Measurements from ENCODE around the gene GRIFIN.
"Not testable (repeated sequence)": the region's sequence is repeated elsewhere in the genome, so short reads cannot be mapped to it uniquely, and the experiment has no call there.

Gene GRIFIN

DNA sequence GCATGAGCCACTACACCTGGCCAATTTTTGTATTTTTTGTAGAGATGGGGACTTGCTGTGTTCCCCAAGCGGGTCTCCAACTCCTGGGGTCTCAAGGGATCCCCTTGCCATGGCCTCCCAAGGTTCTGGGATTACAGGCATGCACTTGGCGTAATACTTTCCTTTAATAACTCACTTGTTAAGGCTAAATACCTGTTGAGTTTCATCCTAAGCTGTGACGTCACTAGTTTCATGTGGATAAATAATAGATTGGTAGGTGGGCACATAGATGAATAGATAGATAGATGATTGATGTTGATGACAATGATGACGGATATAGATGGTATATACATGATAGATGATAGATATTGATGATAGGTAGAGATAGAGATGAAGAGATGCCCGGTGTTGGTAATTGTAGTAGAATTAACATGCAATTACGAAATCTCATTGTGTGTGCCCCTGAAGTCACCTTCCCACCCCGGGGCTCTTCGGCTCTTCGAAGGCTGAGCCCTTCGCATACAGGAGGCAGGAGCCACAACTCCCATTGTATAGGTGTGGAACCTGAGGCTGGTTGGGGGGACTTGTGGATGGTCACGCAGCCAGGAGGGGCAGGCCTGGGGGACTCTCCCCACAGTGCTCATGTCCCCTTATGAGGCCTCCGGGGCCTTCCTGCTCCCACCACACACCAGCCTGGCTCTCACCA is 2.6 kb downstream of the GRIFIN start:
- TF ChIP-seq, protein P1, sequence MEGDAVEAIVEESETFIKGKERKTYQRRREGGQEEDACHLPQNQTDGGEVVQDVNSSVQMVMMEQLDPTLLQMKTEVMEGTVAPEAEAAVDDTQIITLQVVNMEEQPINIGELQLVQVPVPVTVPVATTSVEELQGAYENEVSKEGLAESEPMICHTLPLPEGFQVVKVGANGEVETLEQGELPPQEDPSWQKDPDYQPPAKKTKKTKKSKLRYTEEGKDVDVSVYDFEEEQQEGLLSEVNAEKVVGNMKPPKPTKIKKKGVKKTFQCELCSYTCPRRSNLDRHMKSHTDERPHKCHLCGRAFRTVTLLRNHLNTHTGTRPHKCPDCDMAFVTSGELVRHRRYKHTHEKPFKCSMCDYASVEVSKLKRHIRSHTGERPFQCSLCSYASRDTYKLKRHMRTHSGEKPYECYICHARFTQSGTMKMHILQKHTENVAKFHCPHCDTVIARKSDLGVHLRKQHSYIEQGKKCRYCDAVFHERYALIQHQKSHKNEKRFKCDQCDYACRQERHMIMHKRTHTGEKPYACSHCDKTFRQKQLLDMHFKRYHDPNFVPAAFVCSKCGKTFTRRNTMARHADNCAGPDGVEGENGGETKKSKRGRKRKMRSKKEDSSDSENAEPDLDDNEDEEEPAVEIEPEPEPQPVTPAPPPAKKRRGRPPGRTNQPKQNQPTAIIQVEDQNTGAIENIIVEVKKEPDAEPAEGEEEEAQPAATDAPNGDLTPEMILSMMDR (IDR thresholded peaks at IDR 0.05; ENCODE audit: insufficient read depth, low read length, poor library complexity, severe bottlenecking): no peak
- DNase-seq (ENCODE audit: extremely low read depth, insufficient read length): no peak
- H3K36me3 ChIP-seq (ENCODE audit: control insufficient read depth, insufficient read depth, low read length): no peaks in the 10 kb centered on the region
- no peaks in the 10 kb centered on the region for H3K27me3 ChIP-seq (replicated peaks; ENCODE audit: control insufficient read depth, insufficient read depth, low read length)
- H3K4me3 ChIP-seq (replicated peaks; ENCODE audit: low read depth, low read length): no peak overlapping the region

DNA sequence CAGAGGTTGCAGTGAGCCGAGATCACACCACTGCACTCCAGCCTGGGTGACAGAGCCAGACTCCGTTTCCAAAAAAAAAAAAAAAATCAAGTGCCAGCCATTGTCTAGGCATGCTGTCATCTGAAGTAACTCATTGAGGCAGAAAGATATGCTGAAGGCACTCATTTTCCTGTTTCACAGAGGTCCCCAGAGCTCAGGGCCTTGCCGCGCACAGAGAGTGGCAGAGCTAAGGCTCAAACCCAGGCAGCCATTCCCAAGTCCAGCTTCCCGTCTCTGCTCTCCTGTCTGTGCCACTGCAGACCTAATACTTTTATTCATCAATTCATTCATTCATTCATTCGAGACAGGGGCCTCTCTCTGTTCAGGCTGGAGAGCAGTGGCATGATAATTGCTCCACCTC is 3.5 kb downstream of the GRIFIN start:
- TF ChIP-seq, protein P1 (IDR thresholded peaks at IDR 0.05; ENCODE audit: insufficient read depth, low read length, poor library complexity, severe bottlenecking): no peak
- no peak overlapping the region for H3K4me3 ChIP-seq (replicated peaks; ENCODE audit: low read depth, low read length)
- H3K27me3 ChIP-seq (replicated peaks; ENCODE audit: control insufficient read depth, insufficient read depth, low read length): no peaks in the 10 kb centered on the region
- DNase-seq (ENCODE audit: extremely low read depth, insufficient read length): no peak
- H3K36me3 ChIP-seq (ENCODE audit: control insufficient read depth, insufficient read depth, low read length): no peaks in the 10 kb centered on the region

- DNase-seq (ENCODE audit: extremely low read depth, insufficient read length): no peak
- no peak overlapping the region for H3K4me3 ChIP-seq (replicated peaks; ENCODE audit: low read depth, low read length)
- H3K27me3 ChIP-seq (replicated peaks; ENCODE audit: control insufficient read depth, insufficient read depth, low read length): no peaks in the 10 kb centered on the region
- no peaks in the 10 kb centered on the region for H3K36me3 ChIP-seq (ENCODE audit: control insufficient read depth, insufficient read depth, low read length)
- TF ChIP-seq, protein P1 (IDR thresholded peaks at IDR 0.05; ENCODE audit: insufficient read depth, low read length, poor library complexity, severe bottlenecking): no peak
Measured at GRCh38 chr7:2471396-2471795, 4.8 kb downstream of the GRIFIN start.

DNA sequence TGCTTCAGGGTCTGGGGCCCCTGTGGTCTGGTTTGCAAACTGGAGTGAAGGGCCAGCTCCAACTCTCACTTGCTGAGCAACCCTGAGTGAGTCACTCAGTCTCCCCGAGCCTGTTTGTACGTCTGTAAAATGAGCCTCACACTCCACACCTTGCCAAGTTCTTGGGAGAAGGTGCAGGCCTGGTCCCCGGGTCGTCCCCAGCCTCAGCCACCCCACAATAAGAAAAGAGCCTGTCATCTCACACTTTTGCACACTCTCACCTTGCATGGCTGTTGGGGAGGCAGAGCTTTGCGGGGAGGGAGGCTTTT is 5.2 kb downstream of the GRIFIN start:
- Histone ChIP-seq H3K36me3 (ENCODE audit: control insufficient read depth, insufficient read depth, low read length) (no peaks in the 10 kb centered on the region), H3K4me3 (replicated peaks; ENCODE audit: low read depth, low read length) (no peak overlapping the region), H3K27me3 (replicated peaks; ENCODE audit: control insufficient read depth, insufficient read depth, low read length) (no peaks in the 10 kb centered on the region)
- no peak for DNase-seq (ENCODE audit: extremely low read depth, insufficient read length)
- TF ChIP-seq, protein P1 (IDR thresholded peaks at IDR 0.05; ENCODE audit: insufficient read depth, low read length, poor library complexity, severe bottlenecking): no peak

DNA sequence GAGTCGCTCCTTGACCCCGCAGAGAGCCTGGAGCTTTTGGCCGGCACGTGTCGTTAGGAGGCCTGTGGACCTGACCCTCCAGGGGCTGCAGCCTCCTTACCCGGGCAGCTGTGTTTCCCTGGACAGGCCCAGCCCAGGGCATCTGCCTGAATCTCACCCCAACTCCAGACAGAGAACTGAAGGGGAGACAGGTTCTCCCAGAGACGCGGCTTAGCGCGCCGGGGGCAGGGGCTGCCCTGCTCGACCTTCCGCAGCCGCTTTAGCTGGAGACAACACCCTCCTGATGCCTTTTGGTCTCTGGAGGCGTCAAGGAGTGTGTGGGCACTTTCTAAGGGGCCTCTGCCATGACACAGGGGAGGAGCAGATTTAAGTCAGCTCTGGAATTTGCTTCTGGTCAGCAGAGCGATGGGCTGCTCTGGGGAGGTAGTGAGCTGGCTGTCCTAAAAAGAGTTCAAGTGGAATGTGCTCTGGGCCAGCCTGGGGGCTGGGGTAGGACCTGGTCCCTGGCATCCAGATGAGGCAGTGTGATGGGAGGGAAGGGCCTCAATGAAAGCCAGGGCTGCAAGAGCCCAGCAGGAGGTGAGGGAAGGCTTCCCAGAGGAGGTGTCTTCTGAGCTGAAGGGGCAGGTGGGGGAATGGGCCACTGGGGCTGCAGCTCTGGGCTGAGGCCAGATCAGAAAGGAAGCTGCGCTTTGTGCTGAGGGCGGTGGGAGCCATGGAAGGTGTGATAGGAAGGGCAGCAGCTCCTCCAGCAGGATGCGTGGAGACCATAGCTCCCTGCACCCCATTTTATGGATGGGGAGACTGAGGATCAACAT is 5.8 kb downstream of the GRIFIN start:
- no peak overlapping the region for H3K4me3 ChIP-seq (replicated peaks; ENCODE audit: low read depth, low read length)
- no peak for DNase-seq (ENCODE audit: extremely low read depth, insufficient read length)
- no peaks in the 10 kb centered on the region for H3K27me3 ChIP-seq (replicated peaks; ENCODE audit: control insufficient read depth, insufficient read depth, low read length)
- TF ChIP-seq, protein P1 (IDR thresholded peaks at IDR 0.05; ENCODE audit: insufficient read depth, low read length, poor library complexity, severe bottlenecking): no peak
- H3K36me3 ChIP-seq (ENCODE audit: control insufficient read depth, insufficient read depth, low read length): no peaks in the 10 kb centered on the region

DNA sequence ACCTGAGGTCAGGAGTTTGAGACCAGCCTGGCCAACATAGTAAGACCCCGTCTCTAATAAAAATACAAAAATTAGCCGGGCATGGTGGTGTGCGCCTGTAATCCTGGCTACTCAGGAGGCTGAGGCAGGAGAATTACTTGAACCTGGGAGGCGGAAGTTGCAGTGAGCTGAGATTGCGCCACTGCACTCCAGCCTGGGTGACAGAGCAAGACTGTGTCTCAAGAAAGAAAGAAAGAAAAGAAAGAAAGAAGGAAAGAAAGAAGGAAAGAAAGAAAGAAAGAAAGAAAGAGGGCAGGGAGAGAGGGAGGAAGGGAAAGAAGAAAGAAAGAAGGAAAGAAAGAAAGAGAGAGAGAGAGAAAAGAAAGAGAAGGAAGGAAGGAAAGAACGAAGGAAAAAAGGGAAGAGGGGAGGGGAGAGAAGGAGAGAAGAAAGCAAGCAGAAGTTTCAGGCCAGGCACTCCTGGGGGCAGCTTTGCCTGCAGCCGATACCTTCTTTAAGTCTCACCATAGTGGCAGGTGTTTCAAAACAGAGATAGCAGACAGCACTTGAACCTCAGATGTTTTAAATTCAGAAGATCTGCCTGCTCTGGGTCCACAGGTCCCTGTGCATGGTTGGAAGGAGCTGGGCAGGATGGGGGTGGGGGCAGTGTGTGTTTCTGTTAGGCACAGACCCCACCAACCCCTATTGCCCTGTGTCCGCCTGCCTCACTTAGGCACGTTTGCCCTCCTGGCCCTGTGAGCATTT is 6.6 kb downstream of the GRIFIN start:
- DNase-seq (ENCODE audit: extremely low read depth, insufficient read length); H3K27me3 ChIP-seq (replicated peaks; ENCODE audit: control insufficient read depth, insufficient read depth, low read length); H3K36me3 ChIP-seq (ENCODE audit: control insufficient read depth, insufficient read depth, low read length); H3K4me3 ChIP-seq (replicated peaks; ENCODE audit: low read depth, low read length): not testable (repeated sequence)

Data from GM06990 (cell line).